Duodenal mucosa (tissue), 2 donors: ENCODE results near the gene ODAD4.
A peak's percentile ranks its signal among the peaks of the same experiment; 100 is the strongest.

Experiments
- H3K27ac ChIP-seq: one replicate; pipeline ENCODE4 v1.7.0; 2013; ENCODE audit warnings: low read depth, low read length
- H3K27me3 ChIP-seq, 2 donors: one replicate each; pipeline ENCODE4 v1.7.0; 2013; ENCODE audit warnings: low read length in 2 of 2, control low read depth in 1 of 2; ENCODE audit not compliant: insufficient read depth in 2 of 2, control insufficient read depth in 1 of 2
- H3K36me3 ChIP-seq, 2 donors: one replicate each; pipeline ENCODE4 v1.7.0; 2013; ENCODE audit warnings: low read length in 2 of 2, control low read depth in 1 of 2; ENCODE audit not compliant: insufficient read depth in 2 of 2, control insufficient read depth in 1 of 2
- H3K4me1 ChIP-seq, 2 donors: one replicate each; pipeline ENCODE4 v1.7.0; 2013; ENCODE audit warnings: low read length in 2 of 2, control low read depth in 1 of 2; ENCODE audit not compliant: insufficient read depth in 2 of 2, control insufficient read depth in 1 of 2
- H3K4me3 ChIP-seq, 2 donors: one replicate each; pipeline ENCODE4 v1.7.0; 2013; ENCODE audit warnings: low read length in 2 of 2, low read depth in 1 of 2
- H3K9ac ChIP-seq, 2 donors: one replicate each; pipeline ENCODE4 v1.7.0; 2013; ENCODE audit warnings: low read length in 2 of 2, low read depth in 1 of 2
- H3K9me3 ChIP-seq, 2 donors: one replicate each; pipeline ENCODE4 v1.7.0; 2013; ENCODE audit warnings: low read length in 2 of 2, control low read depth in 1 of 2; ENCODE audit not compliant: control insufficient read depth in 1 of 2

ODAD4 gene

DNA sequence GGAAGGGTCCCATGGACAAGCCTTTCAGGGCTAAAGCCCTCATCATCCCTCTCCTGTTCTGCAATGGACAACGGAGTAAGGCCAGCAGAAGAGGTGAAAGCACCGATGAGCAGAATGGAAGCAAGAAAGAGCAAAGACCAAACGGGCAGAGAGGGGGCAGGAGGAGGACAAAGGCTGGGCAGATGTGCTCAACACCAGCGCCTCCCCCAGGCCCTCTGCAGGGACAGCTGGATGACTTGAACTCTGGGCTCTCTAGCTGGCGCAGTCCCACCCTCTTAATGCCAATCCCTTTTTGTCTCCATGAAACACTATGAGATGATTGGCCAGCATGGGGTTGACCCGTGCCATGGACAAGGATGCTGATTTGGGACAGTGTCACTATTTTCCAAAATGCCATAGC is 33.7 kb upstream of the ODAD4 start:
- H3K4me3 ChIP-seq, result no peak overlapping the region

DNA sequence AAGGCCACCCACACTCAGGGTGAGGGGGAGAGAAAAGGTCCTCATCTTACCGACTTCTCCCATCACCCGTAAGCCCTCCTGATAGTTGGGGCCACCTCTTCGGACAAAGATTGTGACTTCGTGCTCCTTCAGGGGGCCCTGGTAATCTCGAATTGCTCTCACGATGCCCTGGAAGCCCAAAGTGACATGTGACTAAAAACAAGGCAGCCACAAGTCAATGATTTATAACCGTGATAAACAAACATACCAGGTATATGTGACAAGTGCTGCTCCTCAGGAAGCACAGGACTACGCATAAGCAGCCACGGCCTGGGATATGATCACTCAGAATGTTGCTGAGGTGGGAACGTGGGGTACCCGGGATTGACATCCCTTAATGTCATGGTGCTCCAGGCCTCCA is 28.8 kb upstream of the ODAD4 start:
- H3K4me1 ChIP-seq, result peaks cover 22 to 23% of the 10 kb centered on the region in 2 donors
- no peaks in the 10 kb centered on the region for H3K27me3 ChIP-seq
- H3K9ac ChIP-seq, result no peak overlapping the region
- H3K4me3 ChIP-seq, result no peak overlapping the region
- no peaks in the 10 kb centered on the region for H3K9me3 ChIP-seq
- H3K27ac ChIP-seq, result no peak overlapping the region
- peaks cover 50 to 86% of the 10 kb centered on the region in 2 donors for H3K36me3 ChIP-seq

More for the DNA sequence above, 33.7 kb upstream of the ODAD4 start:
- H3K36me3 ChIP-seq, result peaks cover 51 to 93% of the 10 kb centered on the region in 2 donors
- H3K9me3 ChIP-seq, result no peaks in the 10 kb centered on the region
- H3K27me3 ChIP-seq, result no peaks in the 10 kb centered on the region
- no peak overlapping the region for H3K9ac ChIP-seq
- H3K4me1 ChIP-seq, result no peaks in the 10 kb centered on the region
- H3K27ac ChIP-seq, result no peak overlapping the region

DNA sequence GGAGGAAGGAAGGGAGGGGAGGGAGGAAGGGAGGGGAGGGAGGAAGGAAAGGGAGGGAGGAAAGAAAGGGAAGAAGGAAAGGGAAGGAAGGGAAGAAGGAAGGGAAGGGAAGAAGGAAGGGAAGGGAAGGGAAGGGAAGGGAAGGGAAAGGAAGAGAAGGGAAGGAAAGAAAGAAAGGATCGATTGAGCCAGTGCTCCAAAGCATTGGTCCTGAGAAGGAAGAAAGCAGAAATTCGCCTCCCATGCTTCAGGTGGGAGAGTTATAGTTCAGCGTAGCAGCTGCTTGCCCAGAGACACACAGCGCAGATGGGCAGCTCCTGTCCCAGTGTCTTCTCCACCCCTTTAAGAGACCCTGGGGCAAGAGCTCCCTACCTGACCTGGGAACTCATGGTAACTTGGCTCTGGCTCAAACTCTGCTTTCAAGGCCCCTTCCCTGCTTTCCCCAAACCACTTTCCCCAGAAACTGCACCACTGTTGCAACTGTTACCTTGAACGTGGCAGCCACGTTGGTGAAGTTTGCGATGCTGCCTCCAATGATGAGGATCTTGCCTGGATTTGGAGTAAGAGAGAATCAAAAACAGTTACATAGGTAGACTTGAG is 26.1 kb upstream of the ODAD4 start:
- Histone ChIP-seq H3K9me3 (no peaks in the 10 kb centered on the region), H3K4me1 (peaks cover 40 to 45% of the 10 kb centered on the region in 2 donors), H3K9ac (no peak overlapping the region), H3K27me3 (no peaks in the 10 kb centered on the region), H3K4me3 (no peak overlapping the region), H3K36me3 (peaks cover 36 to 80% of the 10 kb centered on the region in 2 donors), H3K27ac (no peak overlapping the region)

DNA sequence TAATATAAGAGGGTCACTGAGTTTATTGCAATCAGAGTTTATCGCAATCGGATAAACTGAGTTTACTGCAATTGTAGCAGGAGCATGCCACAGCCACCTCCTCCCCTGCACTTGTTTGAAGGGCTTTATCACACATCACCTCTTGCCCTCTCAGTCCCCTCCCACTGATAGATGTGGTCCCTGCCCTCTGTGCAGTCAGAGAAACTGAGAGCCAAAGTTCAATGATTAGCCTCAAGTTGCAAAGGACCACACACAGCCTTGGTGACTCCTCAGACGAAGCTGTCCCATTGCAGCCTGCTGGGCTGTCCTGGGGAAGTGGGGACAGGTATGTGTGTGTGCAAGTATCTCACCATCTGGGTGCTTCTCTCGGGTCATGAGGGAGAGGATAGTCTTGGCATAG is 25.2 kb upstream of the ODAD4 start:
- Histone ChIP-seq H3K27ac (no peak overlapping the region), H3K4me1 (peaks cover 40 to 46% of the 10 kb centered on the region in 2 donors)

DNA sequence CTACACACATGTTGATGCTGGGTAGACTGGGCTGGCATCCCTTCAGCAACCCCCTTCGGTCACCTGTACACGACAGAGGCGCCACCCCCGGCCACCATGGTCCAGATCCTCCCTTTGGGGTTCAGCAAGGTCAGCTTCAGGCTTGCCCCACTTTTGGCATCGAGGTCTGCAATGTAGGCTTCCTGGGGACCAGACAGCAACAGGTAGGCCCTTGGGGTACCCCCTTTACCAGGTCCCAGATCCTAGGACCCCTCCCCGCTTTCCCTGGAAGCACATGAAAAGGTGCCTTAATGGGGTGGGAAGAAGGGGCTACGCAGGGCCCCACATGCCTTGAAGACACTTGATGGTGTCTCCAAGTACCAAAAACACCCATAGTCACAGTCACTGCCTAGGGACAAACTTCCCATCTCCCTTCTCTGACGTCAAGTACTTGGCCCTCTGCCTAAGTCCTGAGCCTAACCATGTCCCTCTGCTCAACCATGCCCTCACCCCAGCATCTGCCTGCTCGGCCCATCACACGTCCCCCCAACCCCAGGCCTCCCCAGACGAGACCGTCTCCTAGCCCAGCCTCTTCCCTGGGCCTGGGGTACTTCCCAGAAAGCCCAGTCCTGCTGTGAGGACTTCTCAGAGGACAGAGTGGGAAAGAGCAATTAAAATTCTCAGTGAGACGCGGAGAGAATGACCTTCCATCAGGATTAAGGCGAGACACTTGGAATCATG is 23.8 kb upstream of the ODAD4 start:
- peaks cover 46 to 84% of the 10 kb centered on the region in 2 donors for H3K36me3 ChIP-seq
- H3K9ac ChIP-seq, result no peak overlapping the region
- H3K27me3 ChIP-seq, result no peaks in the 10 kb centered on the region
- H3K4me3 ChIP-seq, result no peak overlapping the region
- H3K27ac ChIP-seq, result peak overlapping the region; percentile 42
- H3K9me3 ChIP-seq, result no peaks in the 10 kb centered on the region
- H3K4me1 ChIP-seq, result peaks cover 40 to 46% of the 10 kb centered on the region in 2 donors

More for the DNA sequence above, 25.2 kb upstream of the ODAD4 start:
- no peaks in the 10 kb centered on the region for H3K9me3 ChIP-seq
- no peaks in the 10 kb centered on the region for H3K27me3 ChIP-seq
- H3K9ac ChIP-seq, result peak overlapping the region in 1 of 2 donors; percentile 51
- no peak overlapping the region for H3K4me3 ChIP-seq
- peaks cover 40 to 84% of the 10 kb centered on the region in 2 donors for H3K36me3 ChIP-seq

DNA sequence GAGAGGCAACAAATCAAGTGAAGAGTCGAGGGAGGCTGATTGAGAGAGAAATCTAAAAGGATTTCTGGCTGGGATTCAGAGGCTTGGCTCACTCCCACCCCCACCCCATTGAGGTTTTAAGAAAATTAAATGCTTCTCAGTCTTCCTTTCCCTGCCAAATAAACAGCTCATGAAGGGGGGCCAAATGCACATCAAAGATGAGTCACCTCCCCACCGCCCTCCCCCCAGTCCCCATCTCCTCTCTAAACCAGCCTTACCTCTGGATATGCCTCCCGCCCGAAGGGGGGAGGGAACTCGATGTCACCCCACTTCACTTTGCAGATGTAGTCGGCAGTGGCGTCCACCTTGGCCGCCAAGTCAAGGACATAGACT is 23.2 kb upstream of the ODAD4 start:
- H3K36me3 ChIP-seq, result peaks cover 44 to 84% of the 10 kb centered on the region in 2 donors
- H3K9me3 ChIP-seq, result no peaks in the 10 kb centered on the region
- H3K4me3 ChIP-seq, result no peak overlapping the region
- H3K27me3 ChIP-seq, result no peaks in the 10 kb centered on the region
- H3K4me1 ChIP-seq, result peaks cover 40 to 46% of the 10 kb centered on the region in 2 donors
- H3K9ac ChIP-seq, result no peak overlapping the region
- peak overlapping the region; percentile 42 for H3K27ac ChIP-seq

DNA sequence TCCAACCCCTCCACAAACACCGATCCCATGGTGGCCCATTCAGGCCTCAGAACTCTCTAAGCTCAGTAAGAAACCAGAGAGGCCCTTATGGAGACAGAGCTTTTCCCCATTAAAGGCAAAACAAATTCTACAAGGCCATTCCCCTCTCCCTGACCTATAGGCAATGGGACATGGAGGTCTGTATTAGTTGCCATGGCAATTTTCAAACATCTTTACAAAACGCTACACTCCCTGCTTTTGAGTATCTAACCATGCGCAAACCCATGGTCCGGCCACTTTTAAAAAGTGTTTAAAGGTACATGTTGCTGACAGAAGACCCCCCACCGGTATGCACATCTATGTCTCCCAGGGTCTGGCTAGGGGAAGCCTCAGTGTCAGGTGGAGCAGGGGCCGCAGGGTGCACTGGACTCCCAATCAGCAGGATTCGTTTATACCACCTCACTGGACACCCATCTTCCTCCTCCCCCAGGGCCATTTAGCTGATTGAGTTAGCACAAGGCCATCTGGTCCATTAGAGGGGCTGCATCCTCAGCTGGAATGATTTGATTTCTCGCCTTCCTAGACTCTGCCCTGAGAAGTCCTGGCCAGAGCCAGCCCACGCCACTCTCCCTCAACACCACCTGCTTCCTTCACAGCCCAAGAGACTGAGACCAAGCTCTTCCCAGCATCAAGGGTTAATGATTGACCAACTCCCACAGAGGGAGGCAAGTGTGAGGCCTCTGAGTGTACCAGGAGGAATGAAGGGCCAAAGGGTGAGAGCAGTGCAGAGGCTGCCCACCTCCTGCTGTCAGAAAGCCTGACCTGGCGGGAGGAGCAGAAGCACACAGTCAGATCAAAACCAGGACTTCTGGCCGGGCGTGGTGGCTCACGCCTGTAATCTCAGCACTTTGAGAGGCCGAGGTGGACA is 22.5 kb upstream of the ODAD4 start:
- no peak overlapping the region for H3K4me3 ChIP-seq
- H3K9ac ChIP-seq, result no peak overlapping the region
- H3K27ac ChIP-seq, result no peak overlapping the region
- no peaks in the 10 kb centered on the region for H3K9me3 ChIP-seq
- no peaks in the 10 kb centered on the region for H3K27me3 ChIP-seq
- H3K4me1 ChIP-seq, result peaks cover 40 to 46% of the 10 kb centered on the region in 2 donors
- H3K36me3 ChIP-seq, result peaks cover 50 to 84% of the 10 kb centered on the region in 2 donors

DNA sequence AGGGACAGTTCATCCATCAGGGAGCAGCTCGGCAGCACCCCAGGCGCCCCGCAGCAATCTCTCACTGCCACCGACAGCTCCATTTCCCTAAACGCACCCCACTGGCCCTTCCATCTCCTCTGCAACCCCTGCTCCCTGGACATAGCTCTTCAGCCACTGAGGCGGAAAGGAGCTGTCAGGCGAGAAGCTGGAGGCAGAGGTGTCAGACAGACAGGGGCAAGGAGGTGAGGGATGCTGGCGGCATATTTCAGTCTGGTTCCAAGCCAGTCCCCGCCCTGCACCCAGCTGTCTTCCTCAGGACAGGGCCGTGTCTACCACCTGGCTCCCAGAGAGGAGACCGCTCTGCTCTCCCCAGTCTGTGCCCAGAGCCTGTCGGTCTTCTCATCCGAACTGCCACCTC is 21.3 kb upstream of the ODAD4 start:
- Histone ChIP-seq H3K4me3 (no peak overlapping the region), H3K36me3 (peaks cover 50 to 88% of the 10 kb centered on the region in 2 donors), H3K9ac (no peak overlapping the region)

DNA sequence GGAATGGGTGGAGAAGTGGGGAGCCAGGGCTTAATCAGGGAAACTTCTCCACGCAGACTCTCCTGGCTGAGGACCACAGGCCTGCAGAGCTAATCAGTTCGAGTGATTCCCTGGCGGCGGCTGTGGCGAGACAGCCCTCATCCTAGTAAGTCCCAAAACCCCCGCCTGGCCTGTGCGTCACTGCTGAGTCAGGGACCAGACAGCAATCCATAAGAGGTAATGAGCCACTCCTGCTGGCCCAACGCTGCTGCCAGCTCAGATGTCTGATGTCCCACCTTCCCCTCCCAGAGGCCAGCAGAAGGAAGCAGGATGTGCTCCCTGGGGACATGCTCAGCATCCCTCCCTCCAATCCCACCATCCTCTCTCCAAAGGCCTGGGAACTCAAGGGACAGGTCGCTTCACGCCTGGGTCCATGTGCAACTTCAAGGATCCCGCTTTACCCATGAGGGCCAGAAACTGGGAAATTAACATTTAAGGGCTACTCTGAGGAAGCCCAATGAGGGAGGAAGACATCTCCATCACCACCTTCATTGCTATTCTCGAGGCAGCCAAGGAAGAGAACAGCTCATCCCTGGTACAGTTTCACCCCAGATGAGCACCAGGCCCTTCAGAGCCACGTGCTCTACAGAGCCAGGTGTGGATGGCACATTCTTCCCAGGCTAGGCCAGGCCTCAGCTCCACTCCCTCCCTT is 19.6 kb upstream of the ODAD4 start:
- Histone ChIP-seq H3K9ac (no peak overlapping the region), H3K27ac (no peak overlapping the region), H3K9me3 (no peaks in the 10 kb centered on the region), H3K36me3 (peaks cover 35 to 71% of the 10 kb centered on the region in 2 donors), H3K27me3 (no peaks in the 10 kb centered on the region), H3K4me1 (peaks cover 39 to 53% of the 10 kb centered on the region in 2 donors), H3K4me3 (no peak overlapping the region)

More for the DNA sequence above, 21.3 kb upstream of the ODAD4 start:
- H3K9me3 ChIP-seq, result no peaks in the 10 kb centered on the region
- H3K27me3 ChIP-seq, result no peaks in the 10 kb centered on the region
- no peak overlapping the region for H3K27ac ChIP-seq
- H3K4me1 ChIP-seq, result peaks cover 44 to 53% of the 10 kb centered on the region in 2 donors
